GM12873 (cell line): ENCODE measurements around the gene ZBP1.

Experiments used
- TF ChIP-seq, protein P1 (sequence below): IDR thresholded peaks from 2 replicates; pipeline ENCODE4 v1.5.1; 2012; ENCODE audit warnings: low read depth, mild to moderate bottlenecking, moderate library complexity, low read length, control low read depth; ENCODE audit not compliant: insufficient read depth; ENCODE audit errors: missing control alignments

Gene ZBP1

GRCh38 chr20:57618091-57618763 is 2.0 kb downstream of the ZBP1 start:
- TF ChIP-seq, protein P1, sequence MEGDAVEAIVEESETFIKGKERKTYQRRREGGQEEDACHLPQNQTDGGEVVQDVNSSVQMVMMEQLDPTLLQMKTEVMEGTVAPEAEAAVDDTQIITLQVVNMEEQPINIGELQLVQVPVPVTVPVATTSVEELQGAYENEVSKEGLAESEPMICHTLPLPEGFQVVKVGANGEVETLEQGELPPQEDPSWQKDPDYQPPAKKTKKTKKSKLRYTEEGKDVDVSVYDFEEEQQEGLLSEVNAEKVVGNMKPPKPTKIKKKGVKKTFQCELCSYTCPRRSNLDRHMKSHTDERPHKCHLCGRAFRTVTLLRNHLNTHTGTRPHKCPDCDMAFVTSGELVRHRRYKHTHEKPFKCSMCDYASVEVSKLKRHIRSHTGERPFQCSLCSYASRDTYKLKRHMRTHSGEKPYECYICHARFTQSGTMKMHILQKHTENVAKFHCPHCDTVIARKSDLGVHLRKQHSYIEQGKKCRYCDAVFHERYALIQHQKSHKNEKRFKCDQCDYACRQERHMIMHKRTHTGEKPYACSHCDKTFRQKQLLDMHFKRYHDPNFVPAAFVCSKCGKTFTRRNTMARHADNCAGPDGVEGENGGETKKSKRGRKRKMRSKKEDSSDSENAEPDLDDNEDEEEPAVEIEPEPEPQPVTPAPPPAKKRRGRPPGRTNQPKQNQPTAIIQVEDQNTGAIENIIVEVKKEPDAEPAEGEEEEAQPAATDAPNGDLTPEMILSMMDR = no peak

GRCh38 chr20:57617079-57617795 is 3.0 kb downstream of the ZBP1 start:
- TF ChIP-seq, protein P1 = no peak

GRCh38 chr20:57616143-57616951 is 3.9 kb downstream of the ZBP1 start:
- TF ChIP-seq, protein P1 = no peak

DNA sequence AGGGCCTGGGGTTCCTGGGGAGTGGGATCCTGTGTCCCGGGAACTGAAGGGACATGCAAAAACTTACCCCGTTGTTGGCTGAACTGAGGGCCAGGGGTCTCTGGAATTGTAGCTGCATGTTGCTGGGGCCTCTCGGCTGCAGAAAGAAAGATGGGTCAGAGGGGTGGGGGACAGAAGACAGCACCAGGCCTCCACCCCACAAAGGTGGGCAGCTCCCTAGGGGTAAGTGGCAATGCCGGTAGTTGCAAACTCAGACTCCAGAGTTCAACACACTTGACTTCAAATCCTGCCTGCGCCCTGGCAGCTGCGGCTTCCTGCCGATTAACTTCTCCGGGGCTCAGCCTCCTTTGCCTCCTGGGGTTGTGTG is 4.8 kb downstream of the ZBP1 start:
- TF ChIP-seq, protein P1 = no peak

DNA sequence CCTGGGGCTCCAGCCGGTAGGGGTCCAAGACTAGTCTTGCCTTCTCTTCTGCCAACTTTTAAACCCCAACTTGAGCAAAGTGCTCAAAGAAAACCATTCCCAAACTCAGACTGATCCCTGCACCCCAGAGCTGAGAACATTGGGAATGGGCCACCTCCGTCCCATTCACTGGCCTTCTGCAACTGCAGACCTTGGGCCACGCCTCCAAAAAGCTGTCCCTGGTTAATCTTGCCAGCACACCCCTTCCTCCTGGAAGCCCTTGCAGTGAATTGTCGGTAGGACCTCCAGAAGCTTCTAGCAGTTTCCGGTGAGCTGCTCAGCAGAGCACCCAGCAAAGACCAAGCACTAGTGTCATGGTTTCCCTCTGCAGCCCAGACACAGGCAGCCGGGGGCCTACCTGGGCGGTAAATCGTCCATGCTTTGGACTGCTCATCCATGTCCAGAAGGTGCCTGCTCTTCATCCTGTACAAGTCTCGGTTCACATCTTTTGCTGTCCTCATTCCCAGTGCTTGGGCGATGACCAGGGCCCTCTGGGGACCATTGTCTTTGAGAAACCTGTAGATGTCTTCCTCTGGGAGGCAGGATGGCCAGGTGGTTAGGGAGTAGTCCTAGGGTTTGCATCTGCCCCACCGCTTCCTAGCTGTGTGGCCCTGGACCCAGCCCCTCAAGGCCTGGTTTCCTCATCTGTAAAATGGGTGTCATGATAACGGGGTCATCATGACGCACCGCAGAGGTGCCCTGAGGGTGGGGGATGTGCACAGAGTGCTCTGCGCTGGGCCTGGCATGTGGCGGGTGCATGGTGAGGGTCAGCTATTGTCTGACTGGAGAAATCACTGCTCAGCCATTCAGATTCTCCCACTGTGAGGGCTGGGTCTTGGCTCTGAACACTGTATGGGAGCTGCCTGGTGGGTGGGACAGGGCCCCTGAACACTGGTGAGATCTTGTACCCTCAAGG is 5.5 kb downstream of the ZBP1 start:
- TF ChIP-seq, protein P1 = no peak

GRCh38 chr20:57613481-57613921 is 6.7 kb downstream of the ZBP1 start:
- TF ChIP-seq, protein P1 = no peak
